Upper lobe of left lung (tissue), 4 donors: ENCODE data around the gene APOBEC3G.

Source experiments
- EP300 ChIP-seq, 4 donors: sonication (generic); formaldehyde crosslinking; IDR thresholded peaks; one replicate each; pipeline ENCODE4 v1.5.1; 2017; ENCODE audit warnings: antibody characterized with exemption in 4 of 4, control low read depth in 2 of 4
- POLR2A ChIP-seq, 4 donors: fragments of 450-650 bp; IDR thresholded peaks; one replicate each; pipeline ENCODE4 v1.5.1; 2016 to 2017; ENCODE audit warnings: antibody characterized with exemption in 4 of 4, mild to moderate bottlenecking in 2 of 4
- POLR2AphosphoS5 ChIP-seq, 2 donors: sonication (generic); formaldehyde crosslinking; IDR thresholded peaks; one replicate each; pipeline ENCODE4 v1.5.1; 2017; ENCODE audit warnings: antibody characterized with exemption in 2 of 2
- TF ChIP-seq, protein P1 (sequence below), 6 experiments: fragments of 450-650 bp in 4 of 6; fragments of 200-600 bp in 2 of 6; sonication (generic) in 2 of 6; IDR thresholded peaks; one replicate each; pipeline ENCODE4 v1.5.1; 2016 to 2019; ENCODE audit warnings: antibody characterized with exemption in 6 of 6

DNA sequence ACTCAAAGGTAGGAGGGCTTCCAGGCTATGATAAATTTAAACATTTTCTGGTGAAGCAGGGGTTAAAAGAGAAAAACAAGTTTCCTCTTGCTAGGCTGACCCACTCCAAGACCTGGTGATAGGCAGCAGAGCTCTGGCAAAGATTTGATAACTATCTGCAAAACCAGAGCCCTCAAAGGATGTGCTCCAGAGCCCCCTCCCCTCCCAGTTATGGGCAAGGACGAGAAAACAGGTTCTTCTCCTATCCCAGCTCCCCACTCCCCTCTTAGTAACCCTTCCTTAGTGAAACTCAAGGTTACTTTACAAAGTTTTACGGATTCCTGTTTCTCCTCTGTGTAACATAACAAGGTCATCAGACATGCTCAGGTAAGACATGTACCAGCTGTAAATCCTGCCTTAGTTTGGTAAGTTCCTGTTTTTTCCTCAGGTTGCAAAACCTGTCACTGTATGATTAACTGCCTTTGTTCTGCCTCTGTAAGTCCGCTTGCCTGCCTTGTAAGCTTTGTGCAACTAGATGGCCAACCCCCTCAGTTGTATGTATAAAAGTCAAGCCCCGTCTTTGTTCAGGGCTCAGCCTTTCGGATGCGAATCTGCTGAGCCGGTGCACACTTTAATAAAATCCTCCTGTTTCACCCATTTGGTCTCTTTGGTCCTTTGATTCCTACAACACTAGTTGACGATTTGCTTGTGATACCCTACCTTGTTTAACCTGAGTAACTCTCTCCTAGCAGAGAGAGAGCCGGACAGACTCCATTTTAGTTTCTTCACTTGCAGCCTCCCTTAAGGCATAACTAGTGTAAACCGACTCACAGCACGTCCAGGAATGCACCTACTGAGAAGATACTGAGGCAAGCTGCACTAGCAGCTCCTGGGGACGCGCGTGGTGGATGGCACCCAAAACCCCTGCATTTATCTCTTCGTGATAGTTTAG, 33.8 kb downstream of the APOBEC3G start:
- TF ChIP-seq POLR2A (IDR thresholded peaks at IDR 0.05) (no peak), EP300 (IDR thresholded peaks at IDR 0.05) (no peak), POLR2AphosphoS5 (IDR thresholded peaks at IDR 0.05) (no peak)
- TF ChIP-seq, protein P1, sequence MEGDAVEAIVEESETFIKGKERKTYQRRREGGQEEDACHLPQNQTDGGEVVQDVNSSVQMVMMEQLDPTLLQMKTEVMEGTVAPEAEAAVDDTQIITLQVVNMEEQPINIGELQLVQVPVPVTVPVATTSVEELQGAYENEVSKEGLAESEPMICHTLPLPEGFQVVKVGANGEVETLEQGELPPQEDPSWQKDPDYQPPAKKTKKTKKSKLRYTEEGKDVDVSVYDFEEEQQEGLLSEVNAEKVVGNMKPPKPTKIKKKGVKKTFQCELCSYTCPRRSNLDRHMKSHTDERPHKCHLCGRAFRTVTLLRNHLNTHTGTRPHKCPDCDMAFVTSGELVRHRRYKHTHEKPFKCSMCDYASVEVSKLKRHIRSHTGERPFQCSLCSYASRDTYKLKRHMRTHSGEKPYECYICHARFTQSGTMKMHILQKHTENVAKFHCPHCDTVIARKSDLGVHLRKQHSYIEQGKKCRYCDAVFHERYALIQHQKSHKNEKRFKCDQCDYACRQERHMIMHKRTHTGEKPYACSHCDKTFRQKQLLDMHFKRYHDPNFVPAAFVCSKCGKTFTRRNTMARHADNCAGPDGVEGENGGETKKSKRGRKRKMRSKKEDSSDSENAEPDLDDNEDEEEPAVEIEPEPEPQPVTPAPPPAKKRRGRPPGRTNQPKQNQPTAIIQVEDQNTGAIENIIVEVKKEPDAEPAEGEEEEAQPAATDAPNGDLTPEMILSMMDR (IDR thresholded peaks at IDR 0.05), result no peak
